Activated CD4-positive, alpha-beta T cell treated with anti-CD3 and anti-CD28 coated beads, Interleukin-2, amount 10 ng/mL, durations not matched to agents 7 days and 5 days (primary cell): ENCODE results near the gene GRIN3B. TPM values are rescaled to one million over a fixed set of nuclear protein-coding genes. Genes with fewer than 3 reads are reported as not detected.
A peak's percentile ranks its signal among the peaks of the same experiment; 100 is the strongest.
"Not testable (repeated sequence)": the region's sequence is repeated elsewhere in the genome, so short reads cannot be mapped to it uniquely, and the experiment has no call there.

Source experiments
- CTCF ChIA-PET: fragments of 350-600 bp; sonication (Branson Sonifier 250); formaldehyde crosslinking; loops from one replicate; lab custom pipeline; 2021; ENCODE audit warnings: antibody characterized with exemption; lab: Charles Lee
- POLR2A ChIA-PET: fragments of 350-600 bp; sonication (Branson Sonifier 250); formaldehyde crosslinking; loops from one replicate; lab custom pipeline; 2021; ENCODE audit warnings: antibody characterized with exemption; lab: Charles Lee
- DNase-seq: peaks from one replicate; pipeline ENCODE4 v3.0.0-alpha.2; 2020
- H3K27ac Mint-ChIP-seq: one replicate; pipeline ENCODE4 v1.8.0; 2021; ENCODE audit warnings: mild to moderate bottlenecking, moderate library complexity, mixed read lengths
- H3K27me3 Mint-ChIP-seq: one replicate; pipeline ENCODE4 v1.8.0; 2021; ENCODE audit warnings: mixed read lengths
- H3K36me3 Mint-ChIP-seq: one replicate; pipeline ENCODE4 v1.8.0; 2021; ENCODE audit warnings: low read depth, mixed read lengths
- H3K4me1 Mint-ChIP-seq: one replicate; pipeline ENCODE4 v1.8.0; 2021; ENCODE audit warnings: mixed read lengths
- H3K4me3 Mint-ChIP-seq: one replicate; pipeline ENCODE4 v1.8.0; 2021; ENCODE audit warnings: mild to moderate bottlenecking, moderate library complexity, mixed read lengths
- H3K9me3 Mint-ChIP-seq: one replicate; pipeline ENCODE4 v1.8.0; 2021; ENCODE audit warnings: mixed read lengths
- total RNA-seq, 2 experiments: library from RNA; stranded (reverse); gene quantifications; one replicate each; pipeline ENCODE4 v1.2.3, GENCODE V29; 2021

Gene GRIN3B, protein sequence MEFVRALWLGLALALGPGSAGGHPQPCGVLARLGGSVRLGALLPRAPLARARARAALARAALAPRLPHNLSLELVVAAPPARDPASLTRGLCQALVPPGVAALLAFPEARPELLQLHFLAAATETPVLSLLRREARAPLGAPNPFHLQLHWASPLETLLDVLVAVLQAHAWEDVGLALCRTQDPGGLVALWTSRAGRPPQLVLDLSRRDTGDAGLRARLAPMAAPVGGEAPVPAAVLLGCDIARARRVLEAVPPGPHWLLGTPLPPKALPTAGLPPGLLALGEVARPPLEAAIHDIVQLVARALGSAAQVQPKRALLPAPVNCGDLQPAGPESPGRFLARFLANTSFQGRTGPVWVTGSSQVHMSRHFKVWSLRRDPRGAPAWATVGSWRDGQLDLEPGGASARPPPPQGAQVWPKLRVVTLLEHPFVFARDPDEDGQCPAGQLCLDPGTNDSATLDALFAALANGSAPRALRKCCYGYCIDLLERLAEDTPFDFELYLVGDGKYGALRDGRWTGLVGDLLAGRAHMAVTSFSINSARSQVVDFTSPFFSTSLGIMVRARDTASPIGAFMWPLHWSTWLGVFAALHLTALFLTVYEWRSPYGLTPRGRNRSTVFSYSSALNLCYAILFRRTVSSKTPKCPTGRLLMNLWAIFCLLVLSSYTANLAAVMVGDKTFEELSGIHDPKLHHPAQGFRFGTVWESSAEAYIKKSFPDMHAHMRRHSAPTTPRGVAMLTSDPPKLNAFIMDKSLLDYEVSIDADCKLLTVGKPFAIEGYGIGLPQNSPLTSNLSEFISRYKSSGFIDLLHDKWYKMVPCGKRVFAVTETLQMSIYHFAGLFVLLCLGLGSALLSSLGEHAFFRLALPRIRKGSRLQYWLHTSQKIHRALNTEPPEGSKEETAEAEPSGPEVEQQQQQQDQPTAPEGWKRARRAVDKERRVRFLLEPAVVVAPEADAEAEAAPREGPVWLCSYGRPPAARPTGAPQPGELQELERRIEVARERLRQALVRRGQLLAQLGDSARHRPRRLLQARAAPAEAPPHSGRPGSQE
- not detected for total RNA-seq

DNA sequence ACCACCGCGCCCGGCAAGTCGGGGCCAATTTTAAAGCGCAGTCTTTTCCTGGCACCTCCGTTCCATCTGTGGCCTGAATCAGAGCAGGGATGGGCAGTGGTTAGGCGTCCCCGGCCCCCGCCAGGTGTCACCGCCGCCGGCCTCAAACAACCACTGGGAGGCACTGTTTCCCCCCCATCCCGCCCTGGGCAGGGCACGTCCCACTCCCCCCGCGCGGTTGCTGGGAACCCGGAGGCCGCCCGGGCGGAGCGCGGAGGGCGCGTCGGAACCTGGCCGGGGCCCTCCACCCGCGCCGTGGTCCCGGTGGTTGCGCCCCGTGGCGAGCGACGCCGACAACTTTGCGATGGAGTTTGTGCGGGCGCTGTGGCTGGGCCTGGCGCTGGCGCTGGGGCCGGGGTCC lies at the start of gene GRIN3B:
GRIN3B (plus strand) TSS at position 325 of the 400 bp plus-strand sequence; CDS start at position 344, 19 bp downstream.
- Mint-ChIP-seq H3K27me3 (peaks cover 38% of the 10 kb centered on the region), H3K36me3 (no peaks in the 10 kb centered on the region), H3K4me1 (peaks cover 13% of the 10 kb centered on the region), H3K27ac (no peak within 1 kb of the TSS), H3K4me3 (no peak within 1 kb of the TSS), H3K9me3 (no peaks in the 10 kb centered on the region)
- peak; percentile 68 for DNase-seq
- ChIA-PET POLR2A (no interaction called here), CTCF (no interaction called here)

DNA sequence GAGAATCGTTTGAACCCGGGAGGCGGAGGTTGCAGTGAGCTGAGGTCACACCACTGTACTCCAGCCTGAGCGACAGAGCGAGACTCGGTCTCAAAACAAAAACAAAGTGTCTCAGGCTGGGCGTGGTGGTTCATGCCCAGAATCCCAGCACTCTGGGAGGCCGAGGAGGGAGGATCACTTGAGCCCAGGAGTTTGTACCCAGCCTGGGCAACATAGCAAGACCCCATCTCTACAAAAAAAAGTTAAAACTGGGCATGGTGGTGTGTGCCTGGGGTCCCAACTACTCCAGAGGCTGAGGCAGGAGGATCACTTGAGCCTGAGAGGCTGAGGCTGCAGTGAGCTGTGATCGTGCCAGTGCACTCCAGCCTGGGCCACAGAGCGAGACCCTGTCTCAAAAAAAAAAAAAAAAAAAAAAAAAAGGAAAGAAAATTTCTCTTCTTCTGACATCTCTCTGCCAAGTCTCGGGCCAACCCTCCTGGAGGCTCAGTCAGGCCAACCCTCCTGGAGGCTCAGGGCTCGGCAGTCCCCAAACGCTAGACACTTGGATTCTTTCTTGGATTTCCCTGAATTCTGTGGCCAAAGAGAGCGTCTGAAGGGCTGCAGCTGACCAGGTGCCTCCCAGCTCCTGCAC lies 48.1 kb upstream of the GRIN3B start:
- Mint-ChIP-seq H3K4me1 (peaks cover 18% of the 10 kb centered on the region), H3K4me3 (no peak overlapping the region), H3K27ac (no peak overlapping the region), H3K36me3 (no peaks in the 10 kb centered on the region), H3K27me3 (no peaks in the 10 kb centered on the region), H3K9me3 (no peaks in the 10 kb centered on the region)
- ChIA-PET CTCF (interaction anchor here (0.7 kb wide), 1 partner anchor 56 kb away, joined by 3 read pairs; no protein-coding TSS in a partner anchor), POLR2A (no interaction called here)
- DNase-seq = no peak

DNA sequence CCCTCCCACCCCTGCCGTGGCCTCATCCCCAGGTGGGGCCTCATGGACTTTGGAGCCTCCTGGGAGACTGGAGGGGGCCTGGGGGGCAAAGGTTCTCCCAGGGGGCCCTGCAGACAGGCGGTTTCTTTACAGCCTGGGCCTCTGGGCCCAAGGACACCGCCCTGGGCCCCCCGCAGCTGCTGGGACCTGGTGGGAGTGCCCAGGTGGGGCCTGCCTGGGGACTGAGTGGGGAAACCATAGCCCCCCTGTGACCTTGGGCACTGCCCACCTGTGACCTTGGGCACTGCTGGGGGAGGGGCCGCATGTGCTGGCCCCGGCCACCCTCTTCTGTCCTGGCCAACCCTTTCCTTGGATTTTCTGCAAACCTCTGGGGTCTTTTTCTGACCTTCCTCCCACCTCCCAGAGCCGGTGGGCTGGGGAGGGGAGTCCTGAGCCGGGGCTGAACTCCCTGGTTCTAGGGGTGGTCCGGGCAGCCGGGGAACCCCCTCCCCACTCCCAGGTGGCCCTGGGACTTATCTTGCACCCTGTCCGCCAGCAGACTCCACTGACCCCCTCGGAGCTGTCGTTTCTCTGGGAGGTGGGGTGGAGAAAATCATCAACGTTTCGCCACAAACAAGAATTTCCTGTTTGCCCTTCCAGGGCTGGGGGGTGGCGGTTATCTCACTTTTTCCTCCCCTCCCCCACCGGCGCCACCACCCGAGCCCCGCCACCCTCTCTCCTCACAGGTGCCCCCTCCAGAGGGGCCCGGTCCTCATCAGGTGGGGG lies 47.4 kb upstream of the GRIN3B start:
- ChIA-PET POLR2A (no interaction called here), CTCF (no interaction called here)
- H3K4me1 Mint-ChIP-seq = peaks cover 18% of the 10 kb centered on the region
- H3K36me3 Mint-ChIP-seq = no peaks in the 10 kb centered on the region
- H3K9me3 Mint-ChIP-seq = no peaks in the 10 kb centered on the region
- peak overlapping the region; percentile 60 for H3K27ac Mint-ChIP-seq
- DNase-seq = peak; percentile 27
- peak overlapping the region; percentile 36 for H3K4me3 Mint-ChIP-seq
- no peaks in the 10 kb centered on the region for H3K27me3 Mint-ChIP-seq

DNA sequence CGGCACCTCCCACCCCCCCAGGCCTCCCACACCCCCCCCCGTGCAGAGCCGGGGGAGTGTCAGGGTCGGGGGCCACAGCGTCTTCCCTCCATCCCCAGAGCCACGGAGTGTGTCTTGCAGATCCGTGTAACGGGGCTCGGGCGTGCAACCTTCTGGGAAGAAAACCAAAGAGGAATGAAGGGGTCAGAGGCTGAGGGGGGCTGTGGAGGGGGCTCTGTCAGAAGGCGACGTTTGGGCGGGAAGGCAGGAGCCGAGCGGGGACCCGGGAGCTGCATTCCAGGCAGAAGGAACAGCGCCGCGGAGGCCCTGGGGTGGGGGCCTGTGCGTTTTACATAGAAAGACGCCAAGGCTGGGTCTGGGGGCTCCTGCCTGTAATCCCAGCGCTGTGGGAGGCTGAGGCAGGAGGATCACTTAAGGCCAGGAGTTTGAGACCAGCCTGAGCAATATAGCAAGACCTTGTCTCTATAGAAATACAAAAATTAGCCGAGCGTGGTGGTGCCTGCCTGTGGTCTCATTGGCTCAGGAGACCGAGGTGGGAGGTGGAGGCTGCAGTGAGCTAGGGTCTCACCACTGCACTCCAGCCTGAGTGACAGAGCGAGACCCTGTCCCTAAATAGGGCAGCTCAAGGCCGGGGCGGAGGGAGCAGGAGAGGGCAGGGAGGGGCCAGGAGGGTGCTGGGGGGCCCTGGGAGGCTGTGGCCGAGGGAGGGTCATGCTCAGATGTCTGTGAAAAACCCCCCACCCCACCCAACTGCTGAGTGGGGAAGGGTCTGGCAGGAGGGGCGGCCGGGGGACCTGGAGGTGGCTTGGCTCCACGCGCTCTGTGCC lies 46.6 kb upstream of the GRIN3B start:
- DNase-seq = no peak
- ChIA-PET POLR2A (no interaction called here), CTCF (no interaction called here)
- no peaks in the 10 kb centered on the region for H3K27me3 Mint-ChIP-seq
- H3K27ac Mint-ChIP-seq = peak overlapping the region; percentile 66
- H3K4me3 Mint-ChIP-seq = no peak overlapping the region
- H3K4me1 Mint-ChIP-seq = peaks cover 20% of the 10 kb centered on the region
- H3K36me3 Mint-ChIP-seq = no peaks in the 10 kb centered on the region
- H3K9me3 Mint-ChIP-seq = no peaks in the 10 kb centered on the region

DNA sequence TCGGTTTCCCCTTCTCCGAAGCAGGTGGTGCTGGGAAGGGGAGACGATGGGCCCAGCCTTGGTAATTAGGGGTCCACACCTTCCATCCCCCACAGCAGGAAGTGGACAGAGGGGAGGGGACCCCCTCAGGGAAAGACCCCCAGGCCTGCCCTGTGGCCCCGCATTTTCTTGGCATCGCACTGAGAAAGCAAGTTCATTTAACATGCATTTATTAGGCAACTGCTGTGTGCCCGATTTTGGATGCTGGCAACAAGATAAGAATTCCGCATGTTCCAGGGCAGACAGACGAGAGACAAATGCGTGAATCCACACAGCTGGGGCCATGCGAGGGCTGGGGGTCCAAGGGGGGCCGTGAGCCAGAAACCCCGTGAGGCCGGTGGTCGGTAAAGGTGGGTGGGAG lies 45.9 kb upstream of the GRIN3B start:
- H3K36me3 Mint-ChIP-seq = no peaks in the 10 kb centered on the region
- no peak for DNase-seq
- ChIA-PET CTCF (no interaction called here), POLR2A (no interaction called here)
- H3K4me3 Mint-ChIP-seq = no peak overlapping the region
- H3K27me3 Mint-ChIP-seq = no peaks in the 10 kb centered on the region
- no peaks in the 10 kb centered on the region for H3K9me3 Mint-ChIP-seq
- H3K27ac Mint-ChIP-seq = no peak overlapping the region
- peaks cover 23% of the 10 kb centered on the region for H3K4me1 Mint-ChIP-seq

DNA sequence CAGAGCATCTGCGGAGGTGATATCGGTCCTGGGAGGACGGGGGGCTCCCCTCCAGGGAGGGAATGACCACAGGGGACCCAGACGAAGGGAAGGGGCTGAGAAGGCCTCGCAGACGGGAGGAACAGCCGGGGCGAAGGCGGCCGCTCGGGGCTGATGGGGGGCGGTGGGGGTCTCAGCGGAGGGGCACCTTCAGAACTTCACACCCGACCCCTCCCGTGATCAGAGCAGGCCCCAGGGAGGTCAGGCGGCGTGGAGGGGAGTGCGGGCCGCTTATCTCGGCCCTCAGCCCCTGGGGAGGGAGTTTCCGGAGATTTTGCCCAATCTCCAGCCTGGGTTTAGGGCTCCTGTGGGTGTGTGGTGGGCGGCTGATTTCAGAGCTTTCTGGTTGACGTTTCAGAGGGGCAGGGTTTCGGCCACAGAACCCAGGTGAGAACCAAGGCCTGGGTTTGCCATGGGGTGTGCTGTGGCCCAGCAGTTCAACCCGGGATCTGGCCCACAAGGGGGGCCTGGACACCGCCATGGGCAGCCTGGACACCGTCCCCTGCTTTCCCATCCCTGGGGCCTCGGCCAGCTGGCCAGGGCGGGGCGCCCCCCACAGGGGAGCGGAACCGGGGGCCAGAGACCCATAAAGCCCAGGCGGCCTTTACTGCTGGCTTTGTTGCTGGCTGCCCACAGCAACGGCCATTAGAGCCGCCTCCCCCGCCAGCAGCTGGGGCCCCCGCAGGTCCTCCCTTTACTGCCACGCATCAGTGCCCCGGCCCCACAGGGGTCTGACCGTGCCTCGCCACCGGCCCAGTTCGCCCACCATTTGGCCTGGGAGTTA lies 45.3 kb upstream of the GRIN3B start:
- no peak for DNase-seq
- Mint-ChIP-seq H3K4me1 (peaks cover 23% of the 10 kb centered on the region), H3K4me3 (no peak overlapping the region), H3K27me3 (no peaks in the 10 kb centered on the region), H3K9me3 (no peaks in the 10 kb centered on the region), H3K27ac (no peak overlapping the region), H3K36me3 (no peaks in the 10 kb centered on the region)
- CTCF ChIA-PET = interaction anchor here (1.0 kb wide), 1 partner anchor 34 kb away, joined by 3 read pairs; no protein-coding TSS in a partner anchor
- POLR2A ChIA-PET = no interaction called here

DNA sequence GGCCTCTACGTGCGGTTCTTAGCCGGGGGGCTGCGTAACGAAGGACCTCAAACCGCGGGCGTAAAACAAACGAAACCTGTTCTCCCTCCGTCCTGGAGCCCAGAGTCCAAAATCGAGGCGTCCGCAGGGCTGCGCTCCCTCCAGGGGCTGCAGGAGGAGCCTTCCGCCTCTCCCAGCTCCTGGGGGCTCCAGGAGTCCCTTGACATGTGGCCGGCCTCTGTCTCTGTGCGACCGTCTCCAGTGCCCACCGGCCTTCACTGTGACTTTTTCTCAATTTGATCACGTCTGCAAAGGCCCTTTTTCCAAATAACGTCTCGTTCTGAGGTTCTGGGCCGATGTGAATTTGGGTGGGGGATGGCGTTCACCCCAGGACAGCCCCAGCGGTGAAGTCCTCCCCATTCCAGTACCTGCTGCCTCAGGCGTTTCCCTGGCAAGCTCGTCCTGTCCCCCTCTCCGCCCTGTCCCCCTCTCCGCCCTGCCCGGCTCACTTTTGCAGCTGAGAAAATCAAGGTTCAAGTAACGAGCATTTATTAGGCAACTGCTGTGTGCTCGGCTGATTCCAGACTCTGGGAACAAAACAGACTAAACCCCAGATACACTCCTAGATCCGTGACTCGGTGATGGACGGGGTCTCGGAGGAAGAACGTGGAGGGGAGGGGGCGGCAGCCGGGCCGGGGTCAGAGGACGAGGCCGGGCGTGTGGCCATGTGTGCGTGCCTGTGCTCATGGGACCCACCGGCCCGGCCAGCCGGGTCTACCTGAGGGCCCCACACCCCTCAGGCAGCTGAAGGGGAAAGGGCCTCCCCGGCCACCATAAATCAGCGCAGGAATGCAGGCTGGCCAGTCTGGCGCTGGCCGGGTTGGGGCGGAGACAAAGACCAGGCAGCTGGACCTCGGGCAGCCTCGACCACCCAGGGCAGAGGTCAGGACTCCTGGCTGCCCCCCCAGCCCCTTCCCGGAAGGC lies 44.1 kb upstream of the GRIN3B start:
- H3K27ac Mint-ChIP-seq = no peak overlapping the region
- CTCF ChIA-PET = interaction anchor here (1.0 kb wide), 1 partner anchor 35 kb away, joined by 3 read pairs; no protein-coding TSS in a partner anchor
- DNase-seq = no peak
- H3K4me1 Mint-ChIP-seq = peaks cover 19% of the 10 kb centered on the region
- POLR2A ChIA-PET = no interaction called here
- no peak overlapping the region for H3K4me3 Mint-ChIP-seq
- no peaks in the 10 kb centered on the region for H3K27me3 Mint-ChIP-seq
- H3K9me3 Mint-ChIP-seq = no peaks in the 10 kb centered on the region
- H3K36me3 Mint-ChIP-seq = no peaks in the 10 kb centered on the region

DNA sequence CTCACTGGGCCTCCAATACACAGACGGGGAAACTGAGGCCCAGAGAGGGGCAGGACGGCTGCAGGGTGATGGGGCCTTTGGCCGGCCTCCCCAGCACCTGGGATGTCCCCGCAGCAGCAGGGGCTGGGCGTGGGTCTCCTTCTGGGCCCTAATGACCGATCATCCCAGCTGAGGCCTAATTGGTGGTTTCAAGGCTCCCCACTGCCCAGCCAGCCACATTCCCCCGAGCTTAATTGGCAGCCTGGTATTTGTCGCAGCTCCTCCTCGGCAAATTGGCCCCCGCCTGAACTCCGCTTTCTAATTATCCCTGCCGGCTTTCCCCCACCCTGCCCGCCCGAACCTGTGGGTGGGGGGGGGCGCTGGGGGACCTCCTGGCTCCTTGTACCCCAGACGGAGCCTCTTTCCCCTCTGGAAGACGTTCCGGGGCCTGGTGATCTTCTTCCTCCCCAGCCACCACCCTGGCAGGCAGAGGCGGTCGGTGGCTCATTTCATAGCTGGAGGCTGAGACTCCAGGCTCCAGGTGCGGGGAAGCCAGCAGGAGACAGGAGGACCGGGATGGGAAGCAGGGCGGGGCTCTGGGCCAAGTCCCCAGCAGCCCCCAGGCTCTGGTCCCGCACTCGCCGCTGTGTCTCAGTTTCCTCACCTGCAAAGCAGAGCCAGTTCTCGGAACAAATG lies 43.3 kb upstream of the GRIN3B start:
- Mint-ChIP-seq H3K4me1 (peaks cover 17% of the 10 kb centered on the region), H3K36me3 (no peaks in the 10 kb centered on the region), H3K27ac (no peak overlapping the region), H3K4me3 (no peak overlapping the region), H3K9me3 (no peaks in the 10 kb centered on the region), H3K27me3 (no peaks in the 10 kb centered on the region)
- POLR2A ChIA-PET = no interaction called here
- CTCF ChIA-PET = no interaction called here
- no peak for DNase-seq

DNA sequence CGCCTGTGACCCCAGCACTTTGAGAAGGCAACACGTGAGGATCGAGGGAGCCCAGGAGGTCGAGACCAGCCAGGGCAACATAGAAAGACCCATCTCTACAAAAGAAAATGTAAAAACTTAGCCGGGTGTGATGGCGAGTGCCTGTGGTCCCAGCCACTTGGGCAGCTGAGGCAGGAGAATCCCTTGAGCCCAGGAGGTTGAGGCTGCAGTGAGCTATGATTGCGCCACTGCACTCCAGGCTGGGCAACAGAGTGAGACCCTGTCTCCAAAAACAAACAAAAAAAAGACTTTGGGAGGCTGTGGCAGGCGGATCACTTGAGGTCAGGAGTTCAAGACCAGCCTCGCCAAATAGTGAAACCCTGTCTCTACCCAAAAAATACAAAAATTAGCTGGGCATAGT lies 42.6 kb upstream of the GRIN3B start:
- peaks cover 20% of the 10 kb centered on the region for H3K4me1 Mint-ChIP-seq
- CTCF ChIA-PET, H3K4me3 Mint-ChIP-seq, H3K9me3 Mint-ChIP-seq, DNase-seq, POLR2A ChIA-PET, H3K27ac Mint-ChIP-seq, H3K36me3 Mint-ChIP-seq, H3K27me3 Mint-ChIP-seq: not testable (repeated sequence)
